Measurements from ENCODE around the gene RNF43. TPM values are rescaled to one million over a fixed set of nuclear protein-coding genes. Genes with fewer than 3 reads are reported as not detected.

The RNF43 gene
- total RNA-seq, 4 donors from 2014 or later, result 1.5 to 8.5 (median 4.1) TPM; not detected in 1

DNA sequence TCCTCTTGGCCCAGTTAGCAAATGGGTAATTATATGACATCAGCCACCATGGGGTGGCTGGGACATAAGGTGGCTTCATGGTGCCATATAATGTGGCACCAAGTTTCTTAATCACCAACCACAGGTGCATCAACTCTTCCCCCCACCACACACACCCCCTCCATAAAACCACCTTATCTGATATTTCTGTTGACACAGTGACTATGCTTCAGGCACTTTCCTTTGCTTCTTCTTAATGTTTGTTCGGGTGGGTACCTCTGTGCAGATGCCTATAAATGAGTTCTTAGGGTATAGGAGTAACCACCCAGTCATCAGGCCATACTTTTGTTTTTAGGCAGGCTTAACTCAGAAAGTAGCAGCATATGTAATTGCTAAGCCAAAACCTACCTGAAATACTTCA lies 29.5 kb downstream of the RNF43 start:
- DNase-seq, result no peak
- intact Hi-C loops (cut with DNase I; ENCODE audit: low total_unique reads), result no loop called here
- Histone ChIP-seq H3K4me3 (no peak overlapping the region), H3K27ac (no peak overlapping the region), H3K27me3 (no peaks in the 10 kb centered on the region), H3K4me1 (no peaks in the 10 kb centered on the region), H3K36me3 (no peaks in the 10 kb centered on the region), H3K9me3 (no peaks in the 10 kb centered on the region)
- TF ChIP-seq, protein P1, sequence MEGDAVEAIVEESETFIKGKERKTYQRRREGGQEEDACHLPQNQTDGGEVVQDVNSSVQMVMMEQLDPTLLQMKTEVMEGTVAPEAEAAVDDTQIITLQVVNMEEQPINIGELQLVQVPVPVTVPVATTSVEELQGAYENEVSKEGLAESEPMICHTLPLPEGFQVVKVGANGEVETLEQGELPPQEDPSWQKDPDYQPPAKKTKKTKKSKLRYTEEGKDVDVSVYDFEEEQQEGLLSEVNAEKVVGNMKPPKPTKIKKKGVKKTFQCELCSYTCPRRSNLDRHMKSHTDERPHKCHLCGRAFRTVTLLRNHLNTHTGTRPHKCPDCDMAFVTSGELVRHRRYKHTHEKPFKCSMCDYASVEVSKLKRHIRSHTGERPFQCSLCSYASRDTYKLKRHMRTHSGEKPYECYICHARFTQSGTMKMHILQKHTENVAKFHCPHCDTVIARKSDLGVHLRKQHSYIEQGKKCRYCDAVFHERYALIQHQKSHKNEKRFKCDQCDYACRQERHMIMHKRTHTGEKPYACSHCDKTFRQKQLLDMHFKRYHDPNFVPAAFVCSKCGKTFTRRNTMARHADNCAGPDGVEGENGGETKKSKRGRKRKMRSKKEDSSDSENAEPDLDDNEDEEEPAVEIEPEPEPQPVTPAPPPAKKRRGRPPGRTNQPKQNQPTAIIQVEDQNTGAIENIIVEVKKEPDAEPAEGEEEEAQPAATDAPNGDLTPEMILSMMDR (IDR thresholded peaks at IDR 0.05), result no peak

DNA sequence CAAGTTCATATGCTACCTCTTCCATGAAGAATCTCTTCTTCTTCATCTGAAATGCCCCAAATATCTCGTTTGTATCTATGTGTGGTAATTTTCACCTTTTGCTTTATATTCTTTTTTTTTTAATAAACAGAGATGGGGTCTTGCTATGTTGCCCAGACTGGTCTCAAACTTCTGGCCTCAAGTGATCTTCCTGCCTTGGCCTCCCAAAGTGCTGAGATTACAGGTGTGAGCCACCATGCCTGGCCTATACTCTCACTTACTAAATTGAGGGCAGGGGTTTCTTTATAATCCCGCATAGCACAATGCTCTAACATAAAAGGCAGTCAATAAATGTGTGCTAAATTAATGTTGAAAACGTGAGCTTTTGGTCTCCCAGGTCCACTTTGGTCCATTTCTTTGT lies 30.6 kb downstream of the RNF43 start:
- Histone ChIP-seq H3K27ac (no peak overlapping the region), H3K4me3 (no peak overlapping the region), H3K9me3 (no peaks in the 10 kb centered on the region), H3K4me1 (no peaks in the 10 kb centered on the region), H3K27me3 (no peaks in the 10 kb centered on the region), H3K36me3 (no peaks in the 10 kb centered on the region)
- intact Hi-C loops (cut with DNase I; ENCODE audit: low total_unique reads), result no loop called here
- DNase-seq, result no peak
- TF ChIP-seq POLR2A (IDR thresholded peaks at IDR 0.05), result no peak
- TF ChIP-seq, protein P1 (IDR thresholded peaks at IDR 0.05), result no peak

DNA sequence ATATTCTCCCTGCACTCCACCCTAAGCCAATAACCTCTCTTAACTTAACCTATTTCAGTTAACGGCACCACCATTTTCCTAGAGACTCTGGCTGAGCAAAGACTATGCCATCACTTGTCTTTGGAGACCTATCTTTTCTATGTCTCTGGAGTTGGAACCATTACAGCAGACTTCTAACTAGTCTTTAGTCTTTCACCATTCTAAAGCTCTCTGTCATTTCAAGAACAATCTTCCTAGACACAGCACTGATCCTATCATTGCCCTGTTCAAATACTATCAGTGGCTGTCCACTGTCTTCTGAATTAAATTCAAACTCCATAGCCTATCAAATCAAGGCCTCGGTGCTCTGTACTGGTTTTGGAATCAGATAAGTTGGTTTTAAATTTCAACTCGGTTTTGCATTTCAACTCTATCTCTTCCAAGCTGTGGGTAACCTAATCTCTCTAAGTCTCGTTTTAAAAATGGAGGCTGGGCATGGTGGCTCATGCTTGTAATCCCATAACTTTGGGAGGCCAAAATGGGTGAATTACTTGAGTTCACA lies 31.9 kb downstream of the RNF43 start:
- TF ChIP-seq, protein P1 (IDR thresholded peaks at IDR 0.05), result no peak
- TF ChIP-seq POLR2A (IDR thresholded peaks at IDR 0.05), result no peak
- Histone ChIP-seq H3K4me3 (no peak overlapping the region), H3K9me3 (no peaks in the 10 kb centered on the region), H3K36me3 (no peaks in the 10 kb centered on the region), H3K27me3 (no peaks in the 10 kb centered on the region), H3K4me1 (no peaks in the 10 kb centered on the region), H3K27ac (no peak overlapping the region)
- no peak for DNase-seq
- intact Hi-C loops (cut with DNase I; ENCODE audit: low total_unique reads), result no loop called here

DNA sequence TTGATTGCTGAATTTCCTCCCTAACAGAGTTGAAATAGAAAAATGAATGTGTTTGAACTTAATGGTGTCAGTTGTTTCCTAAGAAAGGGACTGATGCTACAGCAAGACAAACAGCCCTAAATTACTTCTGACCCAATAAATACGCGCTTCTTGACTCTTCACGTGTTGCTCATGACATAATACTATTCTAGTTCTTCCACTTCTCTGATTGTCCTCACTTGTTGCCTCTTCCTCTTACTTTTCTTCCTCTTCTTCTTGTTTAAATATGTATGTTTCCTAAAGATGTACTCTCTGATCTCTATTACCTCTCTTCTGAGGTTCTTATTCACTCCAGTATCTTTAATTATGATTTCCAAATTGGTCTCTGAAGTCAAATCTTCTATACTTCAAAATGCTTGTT lies 32.4 kb downstream of the RNF43 start:
- H3K9me3 ChIP-seq, result no peaks in the 10 kb centered on the region
- no peak for DNase-seq
- no peak overlapping the region for H3K27ac ChIP-seq
- no peaks in the 10 kb centered on the region for H3K4me1 ChIP-seq
- TF ChIP-seq, protein P1 (IDR thresholded peaks at IDR 0.05), result no peak
- TF ChIP-seq POLR2A (IDR thresholded peaks at IDR 0.05), result no peak
- no peak overlapping the region for H3K4me3 ChIP-seq
- intact Hi-C loops (cut with DNase I; ENCODE audit: low total_unique reads), result no loop called here
- no peaks in the 10 kb centered on the region for H3K36me3 ChIP-seq
- no peaks in the 10 kb centered on the region for H3K27me3 ChIP-seq

DNA sequence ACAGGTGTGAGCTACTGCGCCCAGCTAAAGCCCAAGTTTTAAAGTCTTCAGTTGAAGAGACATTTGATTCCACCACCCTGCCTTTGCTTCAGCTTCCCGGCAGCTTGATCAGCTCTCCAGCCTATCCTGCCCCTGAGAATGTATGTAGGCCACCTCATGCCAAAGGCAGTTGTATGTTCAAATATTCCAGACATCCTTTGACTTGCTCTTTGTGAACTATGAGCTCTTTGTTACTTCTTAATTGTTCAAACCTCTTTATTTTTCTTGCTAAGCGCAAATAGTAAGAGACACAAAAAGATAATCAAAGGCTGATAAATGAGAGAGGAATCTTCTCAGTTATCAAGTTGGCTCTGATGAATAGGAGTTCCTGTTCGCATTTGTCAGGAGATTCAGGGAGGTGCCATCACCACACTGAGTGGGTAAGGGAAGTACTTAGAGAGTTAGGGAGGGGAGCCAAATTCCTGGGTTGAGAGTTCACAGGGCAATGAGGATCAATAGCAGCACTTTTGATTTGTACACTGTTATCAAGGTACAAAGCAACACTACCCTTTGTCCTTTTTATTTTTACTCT lies 33.4 kb downstream of the RNF43 start:
- TF ChIP-seq, protein P1 (IDR thresholded peaks at IDR 0.05), result no peak
- TF ChIP-seq POLR2A (IDR thresholded peaks at IDR 0.05), result no peak
- Histone ChIP-seq H3K9me3 (no peaks in the 10 kb centered on the region), H3K4me1 (no peaks in the 10 kb centered on the region), H3K4me3 (no peak overlapping the region), H3K27ac (no peak overlapping the region), H3K27me3 (no peaks in the 10 kb centered on the region), H3K36me3 (no peaks in the 10 kb centered on the region)
- intact Hi-C loops (cut with DNase I; ENCODE audit: low total_unique reads), result no loop called here
- DNase-seq, result no peak
